Measurements from ENCODE around the gene CAMK1D. TPM values are rescaled to one million over a fixed set of nuclear protein-coding genes. Genes with fewer than 3 reads are reported as not detected.

Gene CAMK1D
- total RNA-seq, 2 experiments from 2014 or later: 28.8 to 35.3 TPM

DNA sequence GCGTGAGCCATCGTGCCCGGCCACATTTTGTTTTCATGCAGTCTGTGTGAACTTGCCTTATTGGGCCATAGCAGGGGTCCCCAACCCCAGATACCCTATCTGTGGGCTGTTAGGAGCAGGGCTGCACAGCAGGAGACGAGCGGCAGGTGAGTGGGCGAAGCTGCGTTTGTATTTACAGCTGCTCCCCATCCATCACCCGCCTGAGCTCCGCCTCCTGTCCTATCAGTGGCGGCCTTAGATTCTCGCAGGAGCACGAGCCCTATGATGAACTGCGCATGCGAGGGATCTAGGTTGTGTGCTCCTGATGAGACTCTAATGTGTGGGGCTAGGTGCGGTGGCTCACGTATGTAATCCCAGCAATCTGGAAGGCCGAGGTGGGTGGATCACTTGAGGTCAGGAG is 293.9 kb downstream of the CAMK1D start:
- ATAC-seq (ENCODE audit: poor library complexity) (no peak), DNase-seq (no peak)
- TF ChIP-seq CTCF (IDR thresholded peaks at IDR 0.05): no peak
- ChIA-PET CTCF (interaction anchor here (1.0 kb wide), 1 partner anchor 13 kb away, joined by 3 read pairs; no protein-coding TSS in a partner anchor), POLR2A (no interaction called here)
- Histone ChIP-seq H3K27me3 (ENCODE audit: control insufficient read depth in 1 of 2, insufficient read depth in 2 of 2, low read length in 2 of 2) (no peaks in the 10 kb centered on the region), H3K9me3 (ENCODE audit: control insufficient read depth in 1 of 2, insufficient read depth in 1 of 2, low read length in 2 of 2) (no peaks in the 10 kb centered on the region), H3K4me3 (ENCODE audit: low read length) (no peak overlapping the region), H3K27ac (ENCODE audit: low read depth in 1 of 2, low read length in 2 of 2) (no peak overlapping the region), H3K36me3 (ENCODE audit: insufficient read depth, low read length) (no peaks in the 10 kb centered on the region), H3K4me1 (ENCODE audit: insufficient read depth, low read length) (no peaks in the 10 kb centered on the region)
- Mint-ChIP-seq H3K4me1 (ENCODE audit: low read depth) (peaks cover 8% of the 10 kb centered on the region), H3K36me3 (ENCODE audit: low read depth) (no peaks in the 10 kb centered on the region), H3K4me3 (no peak overlapping the region), H3K27me3 (no peaks in the 10 kb centered on the region), H3K27ac (no peak overlapping the region), H3K9me3 (no peaks in the 10 kb centered on the region)
- intact Hi-C loops (cut with DNase I, micrococcal nuclease): no loop called here

DNA sequence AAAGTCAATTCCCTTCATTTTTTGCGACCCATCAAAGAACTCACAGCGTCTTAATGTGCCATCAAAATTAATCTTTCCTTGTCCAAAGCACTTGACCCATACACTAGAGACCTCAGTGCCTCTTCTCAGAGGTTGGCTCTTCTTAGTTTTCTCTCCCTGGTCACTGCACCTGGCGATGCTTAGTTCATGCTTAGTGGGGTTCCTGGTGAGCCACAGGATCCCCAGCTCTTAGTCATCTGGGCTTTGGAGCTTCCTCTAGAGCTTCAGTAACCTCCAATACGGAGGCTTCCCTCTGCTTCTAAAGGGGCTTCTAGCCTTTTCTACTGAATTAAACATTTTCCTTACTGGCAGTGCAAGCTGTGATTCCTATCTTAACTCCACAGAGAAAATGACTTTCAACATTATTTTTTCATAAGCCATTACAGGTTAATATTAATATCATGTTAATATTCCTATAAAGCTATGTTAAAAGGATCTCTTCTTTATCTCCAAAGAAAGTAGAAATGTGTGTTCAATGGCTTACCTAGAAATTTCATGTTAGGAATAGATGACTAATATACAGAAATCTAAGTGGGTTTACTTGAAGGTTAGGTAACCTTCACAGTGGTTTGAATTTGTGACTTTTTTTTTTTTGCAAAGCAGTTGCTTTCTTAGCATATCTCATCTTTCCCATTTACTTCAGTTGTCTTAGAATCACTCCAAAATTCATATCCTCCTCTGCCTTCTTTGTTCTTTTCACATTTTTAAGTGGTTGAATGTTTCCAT is 295.2 kb downstream of the CAMK1D start:
- H3K4me1 ChIP-seq (ENCODE audit: insufficient read depth, low read length): no peaks in the 10 kb centered on the region
- no peak for ATAC-seq (ENCODE audit: poor library complexity)
- no peak for TF ChIP-seq CTCF (IDR thresholded peaks at IDR 0.05)
- ChIA-PET CTCF (interaction anchor here (0.6 to 1.0 kb wide), 2 partner anchors 12 to 236 kb away, joined by 3 read pairs; no protein-coding TSS in a partner anchor), POLR2A (no interaction called here)
- Mint-ChIP-seq H3K27me3 (no peaks in the 10 kb centered on the region), H3K4me3 (no peak overlapping the region), H3K4me1 (ENCODE audit: low read depth) (no peaks in the 10 kb centered on the region), H3K27ac (no peak overlapping the region), H3K36me3 (ENCODE audit: low read depth) (peaks cover 7% of the 10 kb centered on the region), H3K9me3 (no peaks in the 10 kb centered on the region)
- H3K27ac ChIP-seq (ENCODE audit: low read depth in 1 of 2, low read length in 2 of 2): no peak overlapping the region
- no peak overlapping the region for H3K4me3 ChIP-seq (ENCODE audit: low read length)
- H3K27me3 ChIP-seq (ENCODE audit: control insufficient read depth in 1 of 2, insufficient read depth in 2 of 2, low read length in 2 of 2): no peaks in the 10 kb centered on the region
- DNase-seq: no peak
- peaks cover 2% of the 10 kb centered on the region for H3K36me3 ChIP-seq (ENCODE audit: insufficient read depth, low read length)
- H3K9me3 ChIP-seq (ENCODE audit: control insufficient read depth in 1 of 2, insufficient read depth in 1 of 2, low read length in 2 of 2): no peaks in the 10 kb centered on the region
- intact Hi-C loops (cut with DNase I, micrococcal nuclease): no loop called here

DNA sequence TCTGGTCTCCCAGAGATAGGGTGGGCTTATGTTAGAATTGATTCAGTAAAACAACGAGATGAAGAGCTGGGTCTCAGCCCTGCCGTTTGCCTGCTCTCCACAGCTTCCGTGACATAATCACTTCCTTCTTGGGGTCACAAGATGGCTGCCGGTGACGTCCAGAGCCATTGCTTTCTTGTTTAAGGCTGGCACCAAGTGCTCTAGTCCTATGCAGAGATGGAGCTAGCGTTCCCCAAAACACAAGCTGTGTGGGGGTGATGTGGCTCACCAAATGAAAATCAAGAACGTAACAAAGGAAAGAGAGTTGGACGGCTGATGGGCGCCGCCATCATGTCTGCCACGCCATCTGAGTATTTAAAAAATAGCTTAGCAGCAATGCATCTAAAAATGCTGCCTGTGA is 296.1 kb downstream of the CAMK1D start:
- no peaks in the 10 kb centered on the region for H3K27me3 ChIP-seq (ENCODE audit: control insufficient read depth in 1 of 2, insufficient read depth in 2 of 2, low read length in 2 of 2)
- H3K36me3 Mint-ChIP-seq (ENCODE audit: low read depth): peaks cover 13% of the 10 kb centered on the region
- no peaks in the 10 kb centered on the region for H3K4me1 Mint-ChIP-seq (ENCODE audit: low read depth)
- ATAC-seq (ENCODE audit: poor library complexity) (no peak), DNase-seq (no peak)
- no peak overlapping the region for H3K4me3 ChIP-seq (ENCODE audit: low read length)
- ChIA-PET CTCF (no interaction called here), POLR2A (interaction anchor here (1.3 kb wide), 1 partner anchor 26 kb away, joined by 4 read pairs; no protein-coding TSS in a partner anchor)
- H3K27ac Mint-ChIP-seq: no peak overlapping the region
- H3K27me3 Mint-ChIP-seq: no peaks in the 10 kb centered on the region
- peaks cover 6% of the 10 kb centered on the region for H3K36me3 ChIP-seq (ENCODE audit: insufficient read depth, low read length)
- no peaks in the 10 kb centered on the region for H3K4me1 ChIP-seq (ENCODE audit: insufficient read depth, low read length)
- no peak for TF ChIP-seq CTCF (IDR thresholded peaks at IDR 0.05)
- no peak overlapping the region for H3K4me3 Mint-ChIP-seq
- H3K9me3 Mint-ChIP-seq: no peaks in the 10 kb centered on the region
- H3K9me3 ChIP-seq (ENCODE audit: control insufficient read depth in 1 of 2, insufficient read depth in 1 of 2, low read length in 2 of 2): no peaks in the 10 kb centered on the region
- H3K27ac ChIP-seq (ENCODE audit: low read depth in 1 of 2, low read length in 2 of 2): no peak overlapping the region
- intact Hi-C loops (cut with DNase I, micrococcal nuclease): no loop called here

Data from CD4-positive, alpha-beta T cell (primary cell).